GM18520 (cell line): ENCODE results near the gene CD109.
A peak's percentile ranks its signal among the peaks of the same experiment; 100 is the strongest.
"Not testable (repeated sequence)": the region's sequence is repeated elsewhere in the genome, so short reads cannot be mapped to it uniquely, and the experiment has no call there.

Experiments used
- ATAC-seq: cut with Tn5 transposase; IDR thresholded peaks from one replicate; pipeline ENCODE4 v1.9.1; 2021; ENCODE audit not compliant: unreplicated experiment

Gene CD109

DNA sequence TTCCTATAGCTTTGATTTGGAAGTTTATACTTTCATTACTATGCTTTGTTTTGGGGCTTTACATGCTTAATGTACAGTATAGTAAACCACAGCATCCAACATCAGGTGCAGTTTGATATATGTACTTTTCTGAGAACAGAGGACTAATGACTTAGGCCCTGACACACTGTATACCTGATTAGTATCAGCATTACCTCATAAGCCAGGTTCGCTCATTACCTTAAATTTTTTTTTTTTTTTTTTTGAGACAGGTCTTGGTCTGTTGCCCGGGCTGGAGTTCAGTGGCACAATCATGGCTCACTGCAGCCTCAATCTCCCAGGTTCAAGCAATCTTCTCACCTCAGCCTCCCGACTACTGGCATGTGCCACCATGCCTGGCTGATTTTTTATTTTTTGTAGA is 28.4 kb downstream of the CD109 start:
- ATAC-seq: no peak

DNA sequence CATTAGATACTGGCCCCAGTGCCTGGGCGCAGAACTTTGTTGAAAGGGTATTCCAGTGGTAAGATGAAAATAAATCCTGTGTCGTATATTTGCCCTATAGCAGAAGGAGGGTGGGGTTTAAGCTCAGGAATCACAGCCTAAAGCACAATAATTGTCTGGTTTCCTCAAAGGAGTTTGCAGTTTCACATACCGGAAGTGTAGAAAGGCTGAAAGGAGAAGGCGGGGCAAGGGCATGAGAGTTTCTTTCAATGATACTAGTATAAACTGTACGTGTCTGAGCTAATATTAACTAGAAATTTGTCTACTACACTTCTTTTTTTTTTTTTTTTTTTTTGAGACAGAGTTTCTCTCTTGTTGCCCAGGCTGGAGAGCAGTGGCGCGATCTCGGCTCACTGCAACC is 29.2 kb downstream of the CD109 start:
- not testable (repeated sequence) for ATAC-seq

DNA sequence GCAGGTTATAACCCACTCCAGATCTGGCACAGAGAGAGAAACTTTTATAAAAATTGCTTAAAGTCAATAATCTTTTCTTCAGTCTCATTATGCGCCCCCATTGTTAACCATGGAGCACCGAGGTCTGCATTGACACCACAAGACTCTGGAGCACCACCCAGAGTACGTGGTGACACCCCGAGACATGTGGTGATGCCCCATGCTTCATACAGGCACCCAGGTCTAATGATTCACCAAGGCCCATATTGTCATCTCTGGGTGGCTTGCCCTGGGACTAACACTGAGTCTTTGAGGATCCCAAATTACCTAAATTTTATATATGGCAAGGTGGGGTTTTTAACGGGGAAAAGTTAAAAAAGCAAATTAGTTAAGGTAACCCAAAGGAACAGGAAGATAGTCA is 31.1 kb downstream of the CD109 start:
- ATAC-seq: no peak

DNA sequence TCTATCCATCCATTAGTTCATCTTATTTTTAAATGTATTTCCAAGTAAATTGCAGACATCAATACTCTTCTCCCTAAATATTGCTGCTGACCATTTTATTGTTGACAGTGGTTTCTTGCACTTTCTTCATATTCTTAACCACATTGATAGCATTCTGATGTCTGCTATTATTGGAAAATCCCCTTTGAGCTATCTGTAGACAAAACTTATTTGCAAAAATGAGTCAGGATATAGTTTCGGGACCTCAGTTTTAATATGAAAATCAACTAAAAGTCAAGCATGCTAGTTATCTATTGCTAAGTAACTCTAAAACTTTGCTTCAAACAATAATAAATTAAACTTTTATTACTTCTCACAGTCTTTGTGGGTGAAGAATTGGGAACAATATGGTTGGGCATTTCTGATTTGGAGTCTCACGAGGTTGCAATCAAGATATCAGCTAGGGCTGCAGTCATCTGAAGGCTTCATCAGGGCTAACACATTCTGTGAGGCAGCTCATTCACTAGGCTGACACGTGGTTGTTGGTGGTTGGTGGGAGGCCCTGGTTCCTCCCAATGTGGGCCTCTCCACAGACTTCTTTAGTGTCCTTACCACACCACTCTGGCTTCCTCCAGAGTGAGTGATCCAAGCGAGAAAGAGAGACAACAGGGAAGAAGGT is 32.7 kb downstream of the CD109 start:
- peak; percentile 64 for ATAC-seq

DNA sequence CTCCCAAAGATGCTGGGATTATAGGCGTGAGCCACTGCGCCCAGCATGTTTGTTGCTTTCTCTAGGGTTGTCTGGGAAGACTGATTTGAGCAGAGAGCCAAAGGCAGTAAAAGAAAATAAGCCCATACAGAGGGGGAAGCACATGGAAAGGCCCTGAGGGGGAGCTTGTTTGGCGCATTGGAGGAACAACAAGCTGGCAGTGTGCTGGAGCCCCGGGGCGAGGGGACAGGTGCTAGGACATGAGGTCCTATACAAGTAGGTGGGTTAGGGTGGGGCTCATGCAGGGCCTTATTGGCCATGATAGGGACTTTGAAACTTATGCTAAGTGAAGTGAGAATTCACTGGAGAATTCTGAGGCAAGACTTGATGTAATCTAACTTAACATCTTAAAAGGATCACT is 35.3 kb downstream of the CD109 start:
- no peak for ATAC-seq

DNA sequence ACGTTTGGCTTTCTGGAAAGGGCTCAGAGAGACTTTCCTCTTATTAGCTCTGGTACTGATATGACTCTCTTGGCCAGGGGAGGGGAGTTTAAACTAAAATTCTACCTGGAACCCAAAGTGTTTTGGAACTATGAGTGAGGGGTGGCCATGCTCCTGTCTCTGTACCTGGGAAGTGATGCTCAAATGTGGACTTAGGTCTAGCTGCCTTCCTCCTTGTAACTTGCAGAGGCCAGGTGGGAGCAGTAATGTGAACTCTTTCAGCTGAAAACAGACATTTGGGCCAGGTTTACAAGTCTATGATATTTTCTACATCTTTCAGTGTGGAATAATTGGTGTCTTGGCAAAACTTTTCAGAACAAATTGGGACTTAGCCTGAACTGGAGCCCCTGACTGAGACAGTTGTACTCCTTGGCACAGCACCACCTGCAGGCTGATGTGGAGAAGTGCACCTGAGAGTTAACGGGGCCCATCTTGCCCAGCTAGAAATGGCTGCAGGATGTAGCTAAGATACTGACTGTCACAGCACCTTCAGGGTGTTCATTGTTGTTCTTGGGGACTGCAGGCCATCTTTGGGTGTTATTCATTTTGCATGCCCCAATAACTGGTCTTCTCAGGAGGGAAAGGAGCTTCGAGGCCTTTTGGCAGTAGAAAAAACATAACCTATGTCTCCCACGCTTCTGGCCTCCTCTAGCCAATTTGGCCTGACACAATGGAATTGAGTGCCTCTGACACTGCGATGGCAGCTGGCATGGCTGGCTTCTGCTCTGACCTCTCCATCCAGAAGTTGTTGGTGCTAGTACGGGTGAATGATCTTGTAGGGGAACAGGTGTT is 37.1 kb downstream of the CD109 start:
- ATAC-seq: peak; percentile 31

DNA sequence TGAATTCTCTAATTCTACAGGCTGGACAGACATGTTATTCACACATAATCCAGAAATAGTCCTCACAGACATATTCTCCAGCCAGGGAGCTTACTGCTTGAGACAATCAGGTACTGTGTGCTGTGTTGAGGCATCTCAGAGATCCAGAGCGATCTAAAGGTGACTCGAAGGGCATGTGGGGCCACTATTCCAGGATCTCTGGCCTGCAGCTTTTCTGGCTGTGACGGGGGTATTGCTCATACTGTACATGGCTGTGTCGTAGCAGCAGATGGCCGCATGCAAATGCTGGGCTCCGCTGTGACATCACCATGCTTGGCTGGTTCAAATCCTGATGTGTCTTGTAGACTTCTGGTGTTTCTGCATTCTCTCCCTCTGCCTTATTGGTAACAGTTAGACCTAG is 37.8 kb downstream of the CD109 start:
- ATAC-seq: no peak

DNA sequence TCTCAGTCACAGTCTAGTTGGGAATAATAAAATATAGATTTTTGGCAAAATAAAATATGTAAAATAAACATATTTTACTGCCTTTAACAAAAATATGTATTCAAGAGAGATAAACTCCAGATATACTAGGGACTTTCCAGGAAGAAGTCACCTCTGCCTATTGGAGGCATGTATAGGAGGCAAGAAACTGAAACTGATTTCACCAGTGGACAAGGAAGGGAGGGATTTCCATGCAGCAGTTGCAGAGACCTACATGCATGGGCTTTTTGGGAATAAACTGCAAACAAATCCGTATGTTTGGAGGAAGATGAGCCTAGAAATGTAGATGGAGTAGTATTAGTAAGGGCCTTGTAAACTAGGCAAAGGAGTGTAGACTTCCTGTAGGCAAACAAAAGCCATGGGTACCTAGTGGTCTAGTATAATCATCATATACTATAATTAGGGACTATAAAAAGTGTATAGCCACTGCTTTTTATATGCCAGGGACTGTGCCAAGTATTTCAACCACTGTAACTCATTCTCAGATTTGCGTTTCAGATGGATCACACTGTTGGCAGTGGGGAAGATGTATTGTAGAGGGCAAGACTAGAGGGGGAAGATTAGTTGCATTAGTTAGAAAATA is 38.9 kb downstream of the CD109 start:
- ATAC-seq: no peak

DNA sequence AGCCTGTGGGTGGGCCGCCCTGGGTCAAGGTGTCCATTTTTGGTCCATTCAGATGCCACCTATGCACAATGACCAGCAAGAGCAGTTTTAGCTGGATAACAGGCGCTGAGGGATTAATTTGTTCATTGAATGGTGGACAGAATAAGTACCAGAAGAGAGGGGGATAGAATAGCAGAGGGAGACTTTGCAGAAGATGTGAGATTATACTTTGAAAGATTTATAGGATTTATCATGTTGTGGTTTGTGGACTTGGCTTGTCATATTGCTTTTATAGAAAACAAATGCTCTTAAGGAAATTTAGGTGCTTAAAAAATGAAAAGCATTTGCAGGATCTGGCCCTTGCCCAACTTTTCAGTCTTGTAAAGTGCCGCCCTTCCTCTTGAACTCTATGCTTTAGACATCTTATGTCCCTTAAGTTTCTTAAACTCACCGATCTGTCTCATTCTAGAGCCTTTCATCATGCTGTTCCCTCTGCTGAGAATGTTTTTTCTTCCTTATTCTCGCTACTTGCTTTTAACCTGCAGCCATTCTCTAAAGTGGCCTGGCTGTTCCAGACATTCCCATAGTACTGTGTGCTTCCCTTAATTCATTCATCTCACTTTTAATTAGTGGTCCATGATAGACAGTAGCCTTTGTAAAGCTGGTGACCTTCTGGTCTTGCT is 42.5 kb downstream of the CD109 start:
- no peak for ATAC-seq

DNA sequence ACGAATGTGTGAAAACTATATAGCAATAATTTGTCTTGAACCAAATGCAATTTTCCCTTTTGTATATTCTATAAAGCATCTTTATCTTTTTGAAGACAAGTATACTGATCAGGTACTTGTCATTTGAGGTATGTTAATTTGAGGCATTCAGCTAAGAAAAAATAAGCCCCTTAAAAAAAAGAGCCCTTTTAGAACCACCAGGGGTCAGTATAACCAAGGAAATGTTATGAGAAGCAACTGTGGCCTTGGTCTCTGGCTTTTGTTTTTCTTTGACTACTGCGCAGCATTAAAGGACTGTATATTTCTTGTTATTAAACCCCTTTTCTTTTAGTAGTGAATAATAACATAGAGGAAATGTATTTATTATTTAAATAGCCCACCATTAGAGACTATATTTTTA is 43.1 kb downstream of the CD109 start:
- ATAC-seq: peak; percentile 44

DNA sequence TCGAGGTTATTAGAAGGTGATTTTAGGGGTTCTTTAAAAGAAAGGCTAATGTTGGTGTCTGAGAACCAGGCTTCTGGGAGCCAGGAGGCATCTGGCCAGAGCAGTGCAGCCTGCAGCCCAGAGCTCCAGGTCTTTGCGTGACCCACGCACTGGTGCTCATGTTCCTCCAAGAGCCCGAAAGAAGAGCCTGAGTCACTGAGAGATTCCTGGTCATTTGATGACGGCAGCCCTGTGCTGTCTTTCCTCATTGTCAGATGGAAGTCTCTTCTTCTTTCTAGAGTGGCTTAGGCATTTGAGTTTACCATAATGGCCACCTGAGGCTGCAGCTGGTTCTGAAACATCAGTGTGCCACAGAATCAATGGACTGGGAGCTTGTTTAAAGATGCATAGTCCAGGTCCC is 46.4 kb downstream of the CD109 start:
- no peak for ATAC-seq

DNA sequence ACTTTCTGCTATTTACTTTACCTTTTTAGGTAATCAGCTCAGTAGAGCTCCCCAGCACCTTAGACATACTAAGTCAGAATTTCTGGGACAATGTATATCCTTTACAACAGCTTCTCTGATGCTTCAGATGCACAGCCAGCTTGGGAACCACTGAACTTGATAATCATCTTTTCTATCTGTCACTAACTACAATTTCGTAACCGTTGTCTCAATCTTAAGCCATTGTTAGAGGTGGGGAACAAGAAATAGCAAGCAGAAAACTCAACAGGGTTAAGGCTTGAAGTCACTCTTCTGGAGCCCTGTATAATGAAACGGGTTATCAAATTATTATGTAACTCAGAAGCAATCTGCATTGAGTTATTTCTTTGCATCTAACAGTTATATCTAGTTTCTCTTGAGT is 47.1 kb downstream of the CD109 start:
- no peak for ATAC-seq

DNA sequence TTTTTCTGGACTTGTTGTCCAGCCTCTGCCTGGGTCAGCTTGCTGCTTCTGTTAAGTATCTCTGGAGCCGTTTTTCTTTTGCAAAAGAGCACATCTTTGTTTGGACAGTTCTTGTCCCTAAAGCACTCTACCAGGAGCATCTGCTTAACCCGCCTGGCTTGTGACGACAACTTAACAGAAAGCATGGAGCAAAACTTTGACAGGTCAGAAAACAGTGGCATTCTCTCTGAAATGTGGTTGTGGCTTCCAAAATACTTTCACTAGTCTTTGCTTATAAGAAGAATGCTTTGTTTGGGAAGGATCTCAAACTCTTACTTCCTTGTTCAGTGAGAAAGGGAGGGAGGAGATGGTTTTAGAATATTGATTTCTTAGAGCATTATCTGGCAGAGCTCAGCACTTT is 47.6 kb downstream of the CD109 start:
- ATAC-seq: no peak

DNA sequence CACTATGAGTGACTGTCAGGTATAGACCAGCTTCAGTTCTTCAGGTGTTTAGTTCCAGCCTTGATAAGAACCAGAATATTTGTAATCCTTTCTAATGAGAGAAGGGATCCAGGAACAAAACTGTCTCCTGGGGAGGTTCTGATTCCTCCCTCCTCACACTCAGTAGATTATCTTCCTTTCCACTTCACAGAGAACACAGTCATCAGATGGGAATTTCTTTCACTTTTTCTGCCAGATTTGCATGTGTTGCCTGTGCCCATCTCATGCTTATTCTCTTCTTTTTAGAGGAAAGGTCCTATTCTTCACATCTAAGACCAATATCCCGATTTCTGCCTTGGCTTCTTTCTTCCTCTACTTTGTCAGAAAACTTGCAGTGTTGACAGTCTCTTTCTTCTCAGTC is 50.8 kb downstream of the CD109 start:
- no peak for ATAC-seq

DNA sequence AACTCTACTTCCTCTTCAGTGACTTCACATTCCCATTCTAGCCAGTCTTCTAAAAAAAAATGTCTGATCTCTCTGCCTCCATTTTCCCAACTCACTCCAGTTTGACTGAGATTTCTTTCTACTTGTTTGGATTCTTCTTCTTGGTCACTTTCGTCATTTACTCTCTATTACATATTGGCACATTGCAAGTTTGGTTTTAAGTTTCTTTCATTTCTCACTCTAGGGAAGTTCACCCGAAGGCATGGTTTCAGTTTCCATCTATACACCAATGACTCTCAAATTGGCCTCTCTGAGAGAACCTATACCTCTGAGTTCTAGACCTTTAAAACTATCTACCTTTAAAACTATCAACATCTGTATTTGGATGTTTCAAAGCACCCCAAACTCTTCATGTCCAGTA is 51.3 kb downstream of the CD109 start:
- peak; percentile 99 for ATAC-seq

DNA sequence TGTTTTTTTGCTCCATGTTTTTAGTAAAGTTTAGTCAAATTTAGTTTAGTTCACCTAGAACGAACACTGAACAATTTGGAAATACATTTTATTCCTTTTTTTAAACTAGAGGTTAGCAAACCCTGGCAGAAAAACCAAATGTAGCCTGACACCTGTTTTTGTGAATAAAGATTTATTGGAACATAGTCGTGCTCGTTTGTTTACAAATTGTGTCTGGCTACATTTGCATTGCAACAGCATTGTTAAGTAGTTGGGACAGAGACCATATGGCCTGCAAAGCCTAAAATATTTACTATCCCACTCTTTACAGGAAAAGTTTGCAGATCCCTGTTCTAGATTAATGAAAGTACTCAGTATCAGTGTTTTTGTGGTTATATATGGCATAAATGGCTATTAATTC is 56.9 kb downstream of the CD109 start:
- ATAC-seq: no peak

DNA sequence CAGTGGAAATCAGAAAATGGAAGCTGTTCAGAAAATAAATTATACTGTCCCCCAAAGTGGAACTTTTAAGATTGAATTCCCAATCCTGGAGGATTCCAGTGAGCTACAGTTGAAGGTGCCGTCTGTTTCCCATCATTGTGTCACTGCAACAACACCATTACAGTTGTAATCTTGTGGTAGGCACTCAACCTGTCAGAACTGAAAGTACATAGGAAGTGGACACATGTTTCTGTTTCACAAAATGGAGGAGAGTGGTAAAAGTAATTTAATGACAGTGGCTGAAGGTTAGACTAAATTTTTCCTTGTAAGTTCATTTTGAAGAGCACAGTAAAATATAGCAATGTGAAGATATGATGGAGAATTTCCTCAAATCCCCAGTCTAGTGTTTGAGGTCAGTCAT is 70.0 kb downstream of the CD109 start:
- no peak for ATAC-seq

DNA sequence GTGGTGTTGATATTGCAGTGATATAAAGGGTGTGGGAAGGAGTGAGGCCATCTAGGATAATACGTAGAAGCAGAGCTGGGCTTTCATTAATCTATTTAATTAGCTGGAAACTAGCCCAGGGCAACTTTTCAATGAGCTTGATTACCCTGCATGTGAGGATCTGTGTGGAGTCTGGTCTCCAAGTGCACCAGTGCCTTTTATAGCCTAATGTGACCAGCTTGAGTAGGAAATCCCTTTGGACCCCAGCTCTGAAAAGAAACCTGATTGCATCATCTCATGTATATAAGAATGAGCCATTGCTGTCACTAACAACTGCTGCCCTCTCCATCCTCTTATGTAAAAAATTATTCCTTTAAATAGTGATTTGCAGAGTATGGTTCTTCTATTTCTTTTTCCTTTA is 72.6 kb downstream of the CD109 start:
- ATAC-seq: no peak

DNA sequence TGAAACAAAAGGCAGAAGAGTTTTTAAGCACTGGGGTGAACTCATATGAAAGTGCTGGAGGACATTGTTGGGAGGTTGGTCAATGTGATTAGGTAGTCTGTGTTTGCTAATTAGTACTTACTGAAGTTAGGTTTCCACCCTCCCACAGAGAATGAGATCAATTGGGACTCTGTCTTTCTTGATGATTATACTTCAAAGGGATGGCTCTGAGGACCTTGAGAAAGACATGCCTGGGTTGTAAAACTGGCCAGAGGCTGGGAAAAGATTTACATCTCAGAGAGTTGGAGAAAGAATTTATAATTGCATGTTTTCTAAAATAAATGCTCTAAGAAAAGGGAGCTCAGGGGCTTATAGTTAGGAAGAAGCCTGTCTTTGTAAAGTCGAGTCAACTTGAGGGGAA is 74.0 kb downstream of the CD109 start:
- ATAC-seq: no peak

DNA sequence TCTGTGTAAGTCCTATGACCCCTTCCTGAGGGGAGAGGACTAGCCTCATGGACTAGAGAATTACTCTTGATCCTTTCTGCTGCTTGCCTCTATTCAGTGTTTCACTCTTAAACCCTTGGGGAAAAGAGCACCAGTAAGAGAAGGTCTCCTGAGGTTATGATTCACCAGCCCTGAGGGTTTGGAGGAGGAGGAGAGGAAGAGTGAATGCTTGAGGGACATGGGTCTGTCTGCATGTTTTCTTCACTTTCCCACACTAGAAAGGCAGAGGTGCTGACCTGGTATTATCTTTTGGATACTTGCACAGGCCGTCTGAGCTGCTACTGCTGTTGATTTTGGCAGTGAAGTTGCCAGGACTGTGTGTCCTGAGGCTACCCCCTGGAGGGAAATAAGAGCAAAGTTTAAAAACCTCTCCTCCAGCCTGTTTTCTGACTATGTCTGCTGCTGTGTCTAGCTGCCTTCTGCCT is 78.3 kb downstream of the CD109 start:
- ATAC-seq: no peak

DNA sequence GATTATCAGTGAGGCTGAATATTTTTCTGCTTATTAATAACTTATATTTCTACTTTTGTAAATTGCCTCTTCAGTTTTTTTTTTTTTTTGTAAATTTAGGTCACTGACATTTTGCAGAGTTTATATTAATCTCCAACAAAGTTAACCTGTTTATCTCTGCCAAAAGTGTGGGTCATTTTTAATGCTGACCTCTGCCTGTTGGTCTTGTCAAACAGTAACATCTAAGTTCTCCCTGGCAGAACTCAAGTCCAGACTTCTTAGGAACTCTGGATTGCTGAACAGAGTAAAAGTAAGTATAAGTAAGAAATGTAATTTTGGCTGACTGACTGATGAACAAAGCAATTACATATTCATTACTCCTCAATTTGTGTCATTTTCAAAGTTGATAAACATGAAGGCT is 83.9 kb downstream of the CD109 start:
- no peak for ATAC-seq

DNA sequence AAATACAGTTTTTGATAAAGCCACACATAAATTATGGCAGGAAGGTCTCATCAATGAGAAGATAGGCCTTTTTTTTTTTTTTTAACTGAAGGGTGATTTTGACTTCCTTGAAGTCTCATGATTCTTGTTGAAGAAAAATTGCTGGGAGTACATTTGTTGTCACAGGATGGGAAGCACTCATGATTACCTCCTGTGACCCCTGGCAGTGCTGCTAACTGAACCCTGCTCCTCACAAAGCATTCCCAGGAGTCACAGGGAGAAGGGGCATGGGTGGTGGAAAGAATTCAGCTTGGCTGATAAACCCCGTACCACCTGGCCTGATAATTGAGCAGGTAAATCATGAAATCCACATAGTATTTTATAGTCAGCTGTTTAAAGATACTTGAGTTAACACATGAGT is 86.9 kb downstream of the CD109 start:
- no peak for ATAC-seq
